Nephron (organoid): ENCODE measurements around the gene MKI67.

Experiments used
- H3K27ac Mint-ChIP-seq, 3 experiments: 2 replicates each; pipeline ENCODE4 v1.8.0; 2020; ENCODE audit warnings: mixed read lengths in 3 of 3, mild to moderate bottlenecking in 2 of 3, moderate library complexity in 1 of 3
- H3K27me3 Mint-ChIP-seq: 2 replicates; pipeline ENCODE4 v1.8.0; 2021; ENCODE audit warnings: low read depth, mild to moderate bottlenecking, moderate library complexity, mixed read lengths
- H3K36me3 Mint-ChIP-seq: 2 replicates; pipeline ENCODE4 v1.8.0; 2020; ENCODE audit warnings: low read depth, mixed read lengths
- H3K4me1 Mint-ChIP-seq: 2 replicates; pipeline ENCODE4 v1.8.0; 2020; ENCODE audit warnings: mixed read lengths
- H3K4me3 Mint-ChIP-seq, 3 experiments: 2 replicates each; pipeline ENCODE4 v1.8.0; 2020; ENCODE audit warnings: mild to moderate bottlenecking in 3 of 3, mixed read lengths in 3 of 3, moderate library complexity in 2 of 3
- H3K9me3 Mint-ChIP-seq: 2 replicates; pipeline ENCODE4 v1.8.0; 2020; ENCODE audit warnings: mixed read lengths
- CTCF ChIP-seq, 3 experiments: fragments of 200-600 bp; sonication (generic); IDR thresholded peaks; one replicate each; pipeline ENCODE4 v1.5.0; 2021; ENCODE audit warnings: antibody characterized with exemption in 3 of 3; ENCODE audit not compliant: unreplicated experiment in 3 of 3

MKI67 gene

GRCh38 chr10:128054163-128054970 is 71.9 kb downstream of the MKI67 start:
- H3K4me3 Mint-ChIP-seq, result no peak overlapping the region
- no peak for TF ChIP-seq CTCF (IDR thresholded peaks at IDR 0.05; ENCODE audit: unreplicated experiment in 3 of 3)
- H3K27me3 Mint-ChIP-seq, result peaks cover 8% of the 10 kb centered on the region
- H3K4me1 Mint-ChIP-seq, result no peaks in the 10 kb centered on the region
- no peaks in the 10 kb centered on the region for H3K36me3 Mint-ChIP-seq
- no peaks in the 10 kb centered on the region for H3K9me3 Mint-ChIP-seq
- no peak overlapping the region for H3K27ac Mint-ChIP-seq

- Mint-ChIP-seq H3K4me3 (no peak overlapping the region), H3K9me3 (no peaks in the 10 kb centered on the region), H3K4me1 (peaks cover under 1% of the 10 kb centered on the region), H3K36me3 (no peaks in the 10 kb centered on the region), H3K27me3 (peaks cover 8% of the 10 kb centered on the region), H3K27ac (no peak overlapping the region)
- no peak for TF ChIP-seq CTCF (IDR thresholded peaks at IDR 0.05; ENCODE audit: unreplicated experiment in 3 of 3)
Measured at GRCh38 chr10:128053356-128053755, 72.9 kb downstream of the MKI67 start.

- H3K36me3 Mint-ChIP-seq, result no peaks in the 10 kb centered on the region
- H3K4me1 Mint-ChIP-seq, result peaks cover 7% of the 10 kb centered on the region
- no peak for TF ChIP-seq CTCF (IDR thresholded peaks at IDR 0.05; ENCODE audit: unreplicated experiment in 3 of 3)
- H3K27me3 Mint-ChIP-seq, result peaks cover 8% of the 10 kb centered on the region
- no peak overlapping the region for H3K4me3 Mint-ChIP-seq
- no peak overlapping the region for H3K27ac Mint-ChIP-seq
- no peaks in the 10 kb centered on the region for H3K9me3 Mint-ChIP-seq
Measured at GRCh38 chr10:128052696-128053095, 73.5 kb downstream of the MKI67 start.

- no peaks in the 10 kb centered on the region for H3K9me3 Mint-ChIP-seq
- no peak overlapping the region for H3K27ac Mint-ChIP-seq
- peaks cover 10% of the 10 kb centered on the region for H3K4me1 Mint-ChIP-seq
- H3K36me3 Mint-ChIP-seq, result no peaks in the 10 kb centered on the region
- peaks cover 8% of the 10 kb centered on the region for H3K27me3 Mint-ChIP-seq
- H3K4me3 Mint-ChIP-seq, result no peak overlapping the region
- TF ChIP-seq CTCF (IDR thresholded peaks at IDR 0.05; ENCODE audit: unreplicated experiment in 3 of 3), result no peak
Measured at GRCh38 chr10:128051548-128051947, 74.7 kb downstream of the MKI67 start.

GRCh38 chr10:128050936-128051335 is 75.3 kb downstream of the MKI67 start:
- Mint-ChIP-seq H3K27ac (no peak overlapping the region), H3K27me3 (peaks cover 13% of the 10 kb centered on the region), H3K9me3 (no peaks in the 10 kb centered on the region), H3K36me3 (no peaks in the 10 kb centered on the region), H3K4me1 (peaks cover 10% of the 10 kb centered on the region), H3K4me3 (no peak overlapping the region)
- no peak for TF ChIP-seq CTCF (IDR thresholded peaks at IDR 0.05; ENCODE audit: unreplicated experiment in 3 of 3)

- Mint-ChIP-seq H3K27me3 (peaks cover 13% of the 10 kb centered on the region), H3K36me3 (no peaks in the 10 kb centered on the region), H3K4me1 (peaks cover 10% of the 10 kb centered on the region), H3K27ac (no peak overlapping the region), H3K9me3 (no peaks in the 10 kb centered on the region), H3K4me3 (no peak overlapping the region)
- TF ChIP-seq CTCF (IDR thresholded peaks at IDR 0.05; ENCODE audit: unreplicated experiment in 3 of 3), result no peak
Measured at GRCh38 chr10:128050121-128050516, 76.1 kb downstream of the MKI67 start.
